ENCODE data around the gene FARS2. TPM values are rescaled to one million over a fixed set of nuclear protein-coding genes. Genes with fewer than 3 reads are reported as not detected.

FARS2 gene
- total and polyA plus RNA-seq, 5 donors from 2014 or later, result 26.9 to 39.7 (median 34.9) TPM

- Histone ChIP-seq H3K27ac (ENCODE audit: insufficient read depth, low read length, poor library complexity, severe bottlenecking) (no peak overlapping the region), H3K27me3 (ENCODE audit: control insufficient read depth, insufficient read depth, low read length) (no peaks in the 10 kb centered on the region), H3K9me3 (ENCODE audit: control insufficient read depth in 2 of 2, low read length in 2 of 2) (no peaks in the 10 kb centered on the region), H3K4me3 (ENCODE audit: low read depth, low read length) (no peak overlapping the region), H3K4me1 (ENCODE audit: control insufficient read depth, insufficient read depth, low read length, poor library complexity, severe bottlenecking) (no peaks in the 10 kb centered on the region), H3K36me3 (ENCODE audit: control insufficient read depth, insufficient read depth, low read length) (peaks cover 3% of the 10 kb centered on the region)
- DNase-seq (no peak), ATAC-seq (ENCODE audit: low read depth in 2 of 2) (no peak)
- Mint-ChIP-seq H3K4me1 (peaks cover 7 to 12% (median 8%) of the 10 kb centered on the region in 4 donors), H3K36me3 (peaks cover 27% of the 10 kb centered on the region), H3K27me3 (no peaks in the 10 kb centered on the region), H3K27ac (no peak overlapping the region), H3K9me3 (peaks cover 0 to 2% (median 0%) of the 10 kb centered on the region in 7 donors), H3K4me3 (no peak overlapping the region)
These were observed 280.6 kb downstream of the FARS2 start for GRCh38 chr6:5541751-5542432.

DNA sequence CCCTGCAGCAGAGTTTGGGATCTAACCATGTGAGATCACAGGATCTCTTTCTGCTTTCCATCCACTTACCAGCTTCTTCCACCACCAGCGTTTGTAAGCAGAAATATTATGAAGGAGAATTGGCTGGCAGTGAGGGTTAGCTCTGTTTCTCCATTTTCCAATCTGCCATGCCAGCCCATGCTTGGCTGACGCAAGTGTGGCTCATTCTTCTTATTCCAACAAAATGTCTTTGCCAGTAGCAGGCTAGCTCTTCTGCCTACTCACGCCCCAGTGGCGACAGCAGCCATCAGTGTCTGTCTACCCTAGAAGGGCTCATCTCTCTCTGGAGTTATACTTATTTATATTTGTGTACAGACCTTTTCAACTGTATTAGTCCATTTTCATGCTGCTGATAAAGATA lies 286.2 kb downstream of the FARS2 start:
- Mint-ChIP-seq H3K9me3 (peaks cover 0 to 9% (median 6%) of the 10 kb centered on the region in 7 donors), H3K27ac (no peak overlapping the region), H3K4me3 (no peak overlapping the region), H3K27me3 (no peaks in the 10 kb centered on the region), H3K36me3 (peaks cover 46% of the 10 kb centered on the region), H3K4me1 (peaks cover 3 to 13% (median 5%) of the 10 kb centered on the region in 4 donors)
- no peaks in the 10 kb centered on the region for H3K4me1 ChIP-seq (ENCODE audit: control insufficient read depth, insufficient read depth, low read length, poor library complexity, severe bottlenecking)
- DNase-seq (no peak), ATAC-seq (ENCODE audit: low read depth in 2 of 2) (no peak)
- H3K27me3 ChIP-seq (ENCODE audit: control insufficient read depth, insufficient read depth, low read length), result no peaks in the 10 kb centered on the region
- H3K27ac ChIP-seq (ENCODE audit: insufficient read depth, low read length, poor library complexity, severe bottlenecking), result no peak overlapping the region
- peaks cover 5% of the 10 kb centered on the region for H3K36me3 ChIP-seq (ENCODE audit: control insufficient read depth, insufficient read depth, low read length)
- no peak overlapping the region for H3K4me3 ChIP-seq (ENCODE audit: low read depth, low read length)
- H3K9me3 ChIP-seq (ENCODE audit: control insufficient read depth in 2 of 2, low read length in 2 of 2), result no peaks in the 10 kb centered on the region

- H3K27ac Mint-ChIP-seq, result no peak overlapping the region
- Histone ChIP-seq H3K4me1 (ENCODE audit: control insufficient read depth, insufficient read depth, low read length, poor library complexity, severe bottlenecking) (no peaks in the 10 kb centered on the region), H3K9me3 (ENCODE audit: control insufficient read depth in 2 of 2, low read length in 2 of 2) (no peaks in the 10 kb centered on the region), H3K27me3 (ENCODE audit: control insufficient read depth, insufficient read depth, low read length) (no peaks in the 10 kb centered on the region), H3K27ac (ENCODE audit: insufficient read depth, low read length, poor library complexity, severe bottlenecking) (no peak overlapping the region), H3K4me3 (ENCODE audit: low read depth, low read length) (no peak overlapping the region), H3K36me3 (ENCODE audit: control insufficient read depth, insufficient read depth, low read length) (peaks cover 5% of the 10 kb centered on the region)
- peaks cover 3 to 22% (median 5%) of the 10 kb centered on the region in 4 donors for H3K4me1 Mint-ChIP-seq
- no peak overlapping the region for H3K4me3 Mint-ChIP-seq
- ATAC-seq (ENCODE audit: low read depth in 2 of 2) (no peak), DNase-seq (no peak)
- peaks cover 0 to 9% (median 6%) of the 10 kb centered on the region in 7 donors for H3K9me3 Mint-ChIP-seq
- peaks cover 31% of the 10 kb centered on the region for H3K36me3 Mint-ChIP-seq
- H3K27me3 Mint-ChIP-seq, result no peaks in the 10 kb centered on the region
These were observed 289.3 kb downstream of the FARS2 start for GRCh38 chr6:5550631-5551030.

GRCh38 chr6:5552243-5552642 lies 290.9 kb downstream of the FARS2 start:
- no peaks in the 10 kb centered on the region for H3K27me3 ChIP-seq (ENCODE audit: control insufficient read depth, insufficient read depth, low read length)
- H3K36me3 ChIP-seq (ENCODE audit: control insufficient read depth, insufficient read depth, low read length), result peaks cover 2% of the 10 kb centered on the region
- no peak for DNase-seq
- no peaks in the 10 kb centered on the region for H3K9me3 ChIP-seq (ENCODE audit: control insufficient read depth in 2 of 2, low read length in 2 of 2)
- no peak overlapping the region for H3K4me3 ChIP-seq (ENCODE audit: low read depth, low read length)
- no peak for ATAC-seq (ENCODE audit: low read depth in 2 of 2)
- peaks cover 26% of the 10 kb centered on the region for H3K36me3 Mint-ChIP-seq
- H3K4me1 Mint-ChIP-seq, result peaks cover 6 to 21% (median 10%) of the 10 kb centered on the region in 4 donors
- no peaks in the 10 kb centered on the region for H3K4me1 ChIP-seq (ENCODE audit: control insufficient read depth, insufficient read depth, low read length, poor library complexity, severe bottlenecking)
- no peaks in the 10 kb centered on the region for H3K27me3 Mint-ChIP-seq
- no peak overlapping the region for H3K27ac ChIP-seq (ENCODE audit: insufficient read depth, low read length, poor library complexity, severe bottlenecking)
- peak overlapping the region in 1 of 3 donors; percentile 26 for H3K27ac Mint-ChIP-seq
- no peak overlapping the region for H3K4me3 Mint-ChIP-seq
- peaks cover 0 to 9% (median 6%) of the 10 kb centered on the region in 7 donors for H3K9me3 Mint-ChIP-seq

GRCh38 chr6:5553767-5554166 lies 292.5 kb downstream of the FARS2 start:
- Mint-ChIP-seq H3K9me3 (peaks cover 0 to 9% (median 6%) of the 10 kb centered on the region in 7 donors), H3K4me1 (peaks cover 3 to 15% (median 8%) of the 10 kb centered on the region in 4 donors), H3K4me3 (no peak overlapping the region), H3K27me3 (no peaks in the 10 kb centered on the region), H3K27ac (no peak overlapping the region), H3K36me3 (peaks cover 18% of the 10 kb centered on the region)
- DNase-seq (no peak), ATAC-seq (ENCODE audit: low read depth in 2 of 2) (no peak)
- H3K9me3 ChIP-seq (ENCODE audit: control insufficient read depth in 2 of 2, low read length in 2 of 2), result no peaks in the 10 kb centered on the region
- no peak overlapping the region for H3K27ac ChIP-seq (ENCODE audit: insufficient read depth, low read length, poor library complexity, severe bottlenecking)
- H3K4me3 ChIP-seq (ENCODE audit: low read depth, low read length), result no peak overlapping the region
- H3K4me1 ChIP-seq (ENCODE audit: control insufficient read depth, insufficient read depth, low read length, poor library complexity, severe bottlenecking), result no peaks in the 10 kb centered on the region
- no peaks in the 10 kb centered on the region for H3K36me3 ChIP-seq (ENCODE audit: control insufficient read depth, insufficient read depth, low read length)
- H3K27me3 ChIP-seq (ENCODE audit: control insufficient read depth, insufficient read depth, low read length), result no peaks in the 10 kb centered on the region

- H3K4me1 Mint-ChIP-seq, result peaks cover 3 to 14% (median 8%) of the 10 kb centered on the region in 4 donors
- no peak overlapping the region for H3K27ac ChIP-seq (ENCODE audit: insufficient read depth, low read length, poor library complexity, severe bottlenecking)
- DNase-seq, result no peak
These were observed 292.9 kb downstream of the FARS2 start for GRCh38 chr6:5554226-5554625.

DNA sequence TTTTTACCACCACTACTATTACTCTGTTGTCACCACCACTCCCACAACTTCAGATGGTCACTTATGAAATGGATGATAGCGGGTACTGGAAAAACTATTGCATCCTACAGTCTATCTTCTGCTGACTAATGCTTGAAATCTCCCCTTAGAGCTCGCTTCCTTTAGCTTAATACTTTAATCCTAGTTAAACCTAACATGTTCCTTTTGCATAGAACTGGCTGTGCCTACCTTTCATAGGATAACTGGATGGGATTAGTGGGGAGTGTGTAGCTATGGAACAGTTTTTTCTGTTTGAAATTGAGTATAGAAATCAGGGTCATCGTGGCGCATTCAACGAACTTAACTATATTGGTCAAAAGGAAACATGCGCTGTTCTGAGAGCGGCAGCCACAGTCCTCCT lies 294.7 kb downstream of the FARS2 start:
- H3K27me3 ChIP-seq (ENCODE audit: control insufficient read depth, insufficient read depth, low read length), result no peaks in the 10 kb centered on the region
- Mint-ChIP-seq H3K4me1 (peaks cover 9 to 15% (median 11%) of the 10 kb centered on the region in 4 donors), H3K27ac (no peak overlapping the region)

More at GRCh38 chr6:5554226-5554625, 292.9 kb downstream of the FARS2 start:
- H3K4me3 ChIP-seq (ENCODE audit: low read depth, low read length), result no peak overlapping the region
- peaks cover 18% of the 10 kb centered on the region for H3K36me3 Mint-ChIP-seq
- H3K4me1 ChIP-seq (ENCODE audit: control insufficient read depth, insufficient read depth, low read length, poor library complexity, severe bottlenecking), result no peaks in the 10 kb centered on the region
- ATAC-seq (ENCODE audit: low read depth in 2 of 2), result no peak
- H3K27ac Mint-ChIP-seq, result no peak overlapping the region
- H3K9me3 ChIP-seq (ENCODE audit: control insufficient read depth in 2 of 2, low read length in 2 of 2), result no peaks in the 10 kb centered on the region
- H3K4me3 Mint-ChIP-seq, result no peak overlapping the region
- no peaks in the 10 kb centered on the region for H3K27me3 ChIP-seq (ENCODE audit: control insufficient read depth, insufficient read depth, low read length)
- H3K27me3 Mint-ChIP-seq, result no peaks in the 10 kb centered on the region
- peaks cover 0 to 8% (median 5%) of the 10 kb centered on the region in 7 donors for H3K9me3 Mint-ChIP-seq
- no peaks in the 10 kb centered on the region for H3K36me3 ChIP-seq (ENCODE audit: control insufficient read depth, insufficient read depth, low read length)

GRCh38 chr6:5557506-5557905 lies 296.2 kb downstream of the FARS2 start:
- H3K27ac Mint-ChIP-seq, result no peak overlapping the region

More for the DNA sequence above, 294.7 kb downstream of the FARS2 start:
- Mint-ChIP-seq H3K27me3 (no peaks in the 10 kb centered on the region), H3K4me3 (no peak overlapping the region), H3K36me3 (peaks cover 12% of the 10 kb centered on the region), H3K9me3 (peaks cover 0 to 3% (median 1%) of the 10 kb centered on the region in 7 donors)
- H3K4me1 ChIP-seq (ENCODE audit: control insufficient read depth, insufficient read depth, low read length, poor library complexity, severe bottlenecking), result no peaks in the 10 kb centered on the region
- ATAC-seq (ENCODE audit: low read depth in 2 of 2) (no peak), DNase-seq (no peak)
- H3K27ac ChIP-seq (ENCODE audit: insufficient read depth, low read length, poor library complexity, severe bottlenecking), result no peak overlapping the region
- no peaks in the 10 kb centered on the region for H3K36me3 ChIP-seq (ENCODE audit: control insufficient read depth, insufficient read depth, low read length)
- no peak overlapping the region for H3K4me3 ChIP-seq (ENCODE audit: low read depth, low read length)
- H3K9me3 ChIP-seq (ENCODE audit: control insufficient read depth in 2 of 2, low read length in 2 of 2), result no peaks in the 10 kb centered on the region

More at GRCh38 chr6:5557506-5557905, 296.2 kb downstream of the FARS2 start:
- H3K9me3 Mint-ChIP-seq, result peaks cover 0 to 3% (median 0%) of the 10 kb centered on the region in 7 donors
- Histone ChIP-seq H3K27me3 (ENCODE audit: control insufficient read depth, insufficient read depth, low read length) (no peaks in the 10 kb centered on the region), H3K4me1 (ENCODE audit: control insufficient read depth, insufficient read depth, low read length, poor library complexity, severe bottlenecking) (no peaks in the 10 kb centered on the region), H3K4me3 (ENCODE audit: low read depth, low read length) (no peak overlapping the region), H3K9me3 (ENCODE audit: control insufficient read depth in 2 of 2, low read length in 2 of 2) (no peaks in the 10 kb centered on the region), H3K36me3 (ENCODE audit: control insufficient read depth, insufficient read depth, low read length) (no peaks in the 10 kb centered on the region), H3K27ac (ENCODE audit: insufficient read depth, low read length, poor library complexity, severe bottlenecking) (no peak overlapping the region)
- H3K4me1 Mint-ChIP-seq, result peaks cover 9 to 18% (median 13%) of the 10 kb centered on the region in 4 donors
- DNase-seq, result no peak
- ATAC-seq (ENCODE audit: low read depth in 2 of 2), result no peak
- H3K27me3 Mint-ChIP-seq, result no peaks in the 10 kb centered on the region
- H3K36me3 Mint-ChIP-seq, result peaks cover 7% of the 10 kb centered on the region
- H3K4me3 Mint-ChIP-seq, result no peak overlapping the region
